H1 (cell line): Measurements from ENCODE around the gene LOXL1. TPM values are rescaled to one million over a fixed set of nuclear protein-coding genes. Genes with fewer than 3 reads are reported as not detected.

Source experiments
- CTCF ChIA-PET: fragments of 300-600 bp; sonication (Branson Sonifier 250); formaldehyde crosslinking; loops from one replicate; lab custom pipeline; 2021; ENCODE audit not compliant: partially characterized antibody; lab: Charles Lee
- POLR2A ChIA-PET: fragments of 300-600 bp; sonication (Branson Sonifier 250); formaldehyde crosslinking; loops from one replicate; lab custom pipeline; 2021; ENCODE audit warnings: inconsistent platforms; ENCODE audit not compliant: partially characterized antibody; lab: Charles Lee
- DNase-seq, 2 experiments: peaks; one replicate each; pipeline versions ENCODE4 v3.0.0 to v3.0.0-alpha.2; 2010 to 2022; ENCODE audit warnings: low spot score in 2 of 2, low read depth in 1 of 2, mixed read lengths in 1 of 2
- FAIRE-seq: peaks from 2 replicates; lab custom pipeline; 2011; peaks lifted over from hg19 to GRCh38; lab: Jason Lieb, UNC
- H2AFZ ChIP-seq: 2 replicates; pipeline ENCODE4 v1.8.1; 2012; ENCODE audit warnings: low read length, inconsistent platforms
- H2AK5ac ChIP-seq: 2 replicates; pipeline ENCODE4 v1.6.1; 2013; ENCODE audit warnings: low read depth, low read length
- H2BK120ac ChIP-seq: replicated peaks from 2 replicates; pipeline ENCODE3; 2013; ENCODE audit warnings: low read depth, low read length, inconsistent platforms
- H2BK12ac ChIP-seq: 2 replicates; pipeline ENCODE4 v1.6.1; 2013; ENCODE audit warnings: low read depth, low read length
- H2BK15ac ChIP-seq: 2 replicates; pipeline ENCODE4 v1.6.1; 2013; ENCODE audit warnings: low read length
- H2BK20ac ChIP-seq: 2 replicates; pipeline ENCODE4 v1.6.1; 2013; ENCODE audit warnings: low read length
- H2BK5ac ChIP-seq: 2 replicates; pipeline ENCODE4 v1.6.1; 2013; ENCODE audit warnings: low read depth, low read length
- H3K14ac ChIP-seq: 2 replicates; pipeline ENCODE4 v1.6.1; 2013; ENCODE audit warnings: inconsistent platforms; ENCODE audit not compliant: insufficient read length
- H3K18ac ChIP-seq: 2 replicates; pipeline ENCODE4 v1.6.1; 2013; ENCODE audit warnings: low read length; ENCODE audit errors: extremely low read depth
- H3K23ac ChIP-seq: 2 replicates; pipeline ENCODE4 v1.6.1; 2013; ENCODE audit warnings: inconsistent platforms; ENCODE audit not compliant: insufficient read length
- H3K23me2 ChIP-seq: 2 replicates; pipeline ENCODE4 v1.6.1; 2013; ENCODE audit warnings: low read depth, low read length
- H3K27ac ChIP-seq: 2 replicates; pipeline ENCODE4 v1.6.1; 2011; ENCODE audit warnings: low read depth, low read length, inconsistent platforms
- H3K27me3 ChIP-seq, 4 experiments: replicated peaks in 1 of 4; 1 replicate in 1 of 4; 2 replicates in 3 of 4; pipeline versions ENCODE4 v1.6.1 to v1.8.1; 2011 to 2013; ENCODE audit warnings: low read length in 3 of 4, mild to moderate bottlenecking in 3 of 4, inconsistent platforms in 2 of 4, mixed read lengths in 2 of 4, moderate library complexity in 1 of 4; ENCODE audit not compliant: control insufficient read depth in 3 of 4, insufficient read depth in 3 of 4; ENCODE audit errors: extremely low read depth in 1 of 4
- H3K36me3 ChIP-seq, 4 experiments: 2 replicates each; pipeline versions ENCODE4 v1.6.1 to v1.8.1; 2011 to 2013; ENCODE audit warnings: mild to moderate bottlenecking in 4 of 4, low read length in 3 of 4, moderate library complexity in 2 of 4, control low read depth in 1 of 4, inconsistent platforms in 1 of 4; ENCODE audit not compliant: insufficient read depth in 4 of 4, control insufficient read depth in 2 of 4
- H3K4ac ChIP-seq: replicated peaks from 2 replicates; pipeline ENCODE3; 2013; ENCODE audit warnings: low read length, low read depth, mixed read lengths, inconsistent platforms; ENCODE audit not compliant: insufficient read length
- H3K4me1 ChIP-seq, 4 experiments: replicated peaks in 1 of 4; 1 replicate in 1 of 4; 2 replicates in 3 of 4; pipeline versions ENCODE4 v1.6.1 to v1.8.1; 2011 to 2013; ENCODE audit warnings: low read length in 3 of 4, inconsistent platforms in 2 of 4, mixed read lengths in 1 of 4; ENCODE audit not compliant: insufficient read depth in 4 of 4, control insufficient read depth in 3 of 4
- H3K4me2 ChIP-seq, 2 experiments: 2 replicates each; pipeline versions ENCODE4 v1.6.1 to v1.8.1; 2011 to 2013; ENCODE audit warnings: low read depth in 2 of 2, low read length in 2 of 2, control low read depth in 1 of 2, inconsistent platforms in 1 of 2, mild to moderate bottlenecking in 1 of 2; ENCODE audit not compliant: insufficient read depth in 1 of 2
- H3K4me3 ChIP-seq, 4 experiments: fragments of 200-600, 300-600 bp in 1 of 4; sonication (generic), shearing (Covaris generic), sonication (Bioruptor Twin) in 1 of 4; 2 replicates each; pipeline versions ENCODE4 v1.5.1 to v1.8.1; 2011 to 2016; ENCODE audit warnings: low read length in 4 of 4, low read depth in 3 of 4, control low read depth in 2 of 4, inconsistent platforms in 2 of 4, mild to moderate bottlenecking in 2 of 4, mixed read lengths in 1 of 4, moderate library complexity in 1 of 4; ENCODE audit not compliant: insufficient read depth in 2 of 4; ENCODE audit errors: extremely low read depth in 1 of 4
- H3K56ac ChIP-seq: replicated peaks from 2 replicates; pipeline ENCODE3; 2013; ENCODE audit warnings: low read depth, mild to moderate bottlenecking, mixed read lengths, low read length, inconsistent platforms; ENCODE audit not compliant: insufficient read length
- H3K79me1 ChIP-seq: 2 replicates; pipeline ENCODE4 v1.6.1; 2013; ENCODE audit warnings: low read depth, low read length, control low read depth
- H3K79me2 ChIP-seq, 2 experiments: 2 replicates each; pipeline versions ENCODE4 v1.6.1 to v1.8.1; 2012 to 2013; ENCODE audit warnings: low read length in 2 of 2, mild to moderate bottlenecking in 2 of 2, inconsistent platforms in 1 of 2; ENCODE audit not compliant: insufficient read depth in 2 of 2, control insufficient read depth in 1 of 2
- H3K9ac ChIP-seq, 4 experiments: replicated peaks in 1 of 4; 1 replicate in 1 of 4; 2 replicates in 3 of 4; pipeline versions ENCODE4 v1.6.1 to v1.8.1; 2011 to 2013; ENCODE audit warnings: low read depth in 3 of 4, low read length in 3 of 4, control low read depth in 2 of 4, mild to moderate bottlenecking in 2 of 4, moderate library complexity in 2 of 4, inconsistent platforms in 1 of 4; ENCODE audit errors: extremely low read depth in 1 of 4
- H3K9me3 ChIP-seq, 2 experiments: 2 replicates each; pipeline versions ENCODE4 v1.6.1 to v1.8.1; 2012 to 2013; ENCODE audit warnings: mild to moderate bottlenecking in 2 of 2, moderate library complexity in 2 of 2, control low read depth in 1 of 2, inconsistent platforms in 1 of 2, low read depth in 1 of 2, low read length in 1 of 2, mixed read lengths in 1 of 2; ENCODE audit not compliant: insufficient read depth in 2 of 2
- H4K20me1 ChIP-seq, 2 experiments: replicated peaks in 1 of 2; 2 replicates each; pipeline versions ENCODE3 to v1.8.1; 2011 to 2013; ENCODE audit warnings: inconsistent platforms in 2 of 2, low read length in 2 of 2, mild to moderate bottlenecking in 1 of 2; ENCODE audit not compliant: insufficient read depth in 2 of 2, control insufficient read depth in 1 of 2
- H4K5ac ChIP-seq: 2 replicates; pipeline ENCODE4 v1.6.1; 2013; ENCODE audit warnings: low read length, low read depth, mixed read lengths, inconsistent platforms; ENCODE audit not compliant: insufficient read length
- H4K8ac ChIP-seq: 2 replicates; pipeline ENCODE4 v1.8.0; 2013; ENCODE audit warnings: mild to moderate bottlenecking, moderate library complexity, low read length, inconsistent platforms; ENCODE audit not compliant: insufficient read depth; ENCODE audit errors: extremely low read depth
- H4K91ac ChIP-seq: replicated peaks from 2 replicates; pipeline ENCODE3; 2013; ENCODE audit warnings: low read length, mixed read lengths, inconsistent platforms; ENCODE audit not compliant: insufficient read length
- CBX5 ChIP-seq: fragments of 300-800, 300-1000 bp; sonication (generic); IDR thresholded peaks from 2 replicates; pipeline ENCODE4 v1.7.1; 2016; ENCODE audit warnings: antibody characterized with exemption, low read length, low read depth
- HDAC6 ChIP-seq: IDR thresholded peaks from one replicate; pipeline ENCODE4 v1.7.1; 2012; ENCODE audit warnings: low read depth, mild to moderate bottlenecking, inconsistent platforms, low read length, moderate library complexity
- JUND ChIP-seq: IDR thresholded peaks from 2 replicates; pipeline ENCODE4 v1.6.1; 2011; ENCODE audit warnings: mild to moderate bottlenecking, improper control_type of control experiment, low read length
- POU5F1 ChIP-seq: IDR thresholded peaks from 2 replicates; pipeline ENCODE4 v1.6.1; 2011; ENCODE audit warnings: low read depth, mild to moderate bottlenecking, low read length, moderate library complexity
- RNF2 ChIP-seq: fragments of 200-900, 300-1000 bp; sonication (generic); IDR thresholded peaks from 2 replicates; pipeline ENCODE4 v1.7.1; 2016; ENCODE audit warnings: borderline replicate concordance, low read depth, mild to moderate bottlenecking, antibody characterized with exemption, low read length; ENCODE audit not compliant: poor library complexity, severe bottlenecking; ENCODE audit errors: missing control alignments
- RXRA ChIP-seq: IDR thresholded peaks from 2 replicates; pipeline ENCODE4 v1.6.1; 2011; ENCODE audit warnings: low read depth, mild to moderate bottlenecking, low read length, moderate library complexity; ENCODE audit not compliant: insufficient read depth
- SIN3A ChIP-seq, 2 experiments: IDR thresholded peaks in 1 of 2; conservative IDR thresholded peaks in 1 of 2; 2 replicates each; pipeline ENCODE4 v1.6.1; 2011 to 2012; ENCODE audit warnings: low read length in 2 of 2, improper control_type of control experiment in 1 of 2, low read depth in 1 of 2, mild to moderate bottlenecking in 1 of 2
- TAF1 ChIP-seq: IDR thresholded peaks from 2 replicates; pipeline ENCODE4 v1.6.1; 2011; ENCODE audit warnings: mild to moderate bottlenecking, low read depth, low read length
- TEAD4 ChIP-seq: IDR thresholded peaks from 2 replicates; pipeline ENCODE4 v1.6.1; 2012; ENCODE audit warnings: low read depth, low read length, inconsistent platforms, mixed read lengths
- WGBS, 2 experiments: shearing (Covaris generic) in 1 of 2; methylation state at CpG; one replicate each; pipeline versions ENCODE4 v1.1.6 to v1.1.7; 2013 to 2015; ENCODE audit warnings: low lambda C conversion rate in 2 of 2, mixed read lengths in 2 of 2, inconsistent platforms in 1 of 2, low coverage in 1 of 2, missing lambda C conversion rate in 1 of 2; ENCODE audit not compliant: insufficient replicate concordance in 2 of 2, insufficient coverage in 1 of 2, insufficient read length in 1 of 2; ENCODE audit errors: extremely low coverage in 1 of 2, missing lambda C conversion rate in 1 of 2; 5-methylcytosine and 5-hydroxymethylcytosine counted together
- polyA plus RNA-seq, 7 experiments: library from polyadenylated mRNA; depleted of rRNA in 3 of 7; stranded (reverse) in 5 of 7; unstranded in 2 of 7; fragments of >200 nt in 5 of 7; fragments of 200-250 nt in 2 of 7; gene quantifications; 1 replicate in 5 of 7; 2 replicates in 1 of 7; 4 replicates in 1 of 7; pipeline versions ENCODE4 v1.2.1 to v1.2.3, GENCODE V29; 2011 to 2013; ENCODE audit warnings: missing spikeins in 2 of 7, mixed read lengths in 2 of 7
- total RNA-seq: library from RNA; stranded (reverse); fragmentation: NEBNext Ultra II Directional; extraction: Animal tissue kit (Norgen Biotek cat#: 25700); gene quantifications from 2 replicates; pipeline ENCODE4 v1.2.1, GENCODE V29; 2021
- TF ChIP-seq, protein P1 (sequence below): IDR thresholded peaks from 2 replicates; pipeline ENCODE4 v1.6.1; 2012; ENCODE audit warnings: inconsistent platforms

The LOXL1 gene
- total and polyA plus RNA-seq, 2 of the 8 experiments (the other 6 are each of a cell fraction or from before 2014, with no cell fraction given): 8.1 to 14.4 TPM

DNA sequence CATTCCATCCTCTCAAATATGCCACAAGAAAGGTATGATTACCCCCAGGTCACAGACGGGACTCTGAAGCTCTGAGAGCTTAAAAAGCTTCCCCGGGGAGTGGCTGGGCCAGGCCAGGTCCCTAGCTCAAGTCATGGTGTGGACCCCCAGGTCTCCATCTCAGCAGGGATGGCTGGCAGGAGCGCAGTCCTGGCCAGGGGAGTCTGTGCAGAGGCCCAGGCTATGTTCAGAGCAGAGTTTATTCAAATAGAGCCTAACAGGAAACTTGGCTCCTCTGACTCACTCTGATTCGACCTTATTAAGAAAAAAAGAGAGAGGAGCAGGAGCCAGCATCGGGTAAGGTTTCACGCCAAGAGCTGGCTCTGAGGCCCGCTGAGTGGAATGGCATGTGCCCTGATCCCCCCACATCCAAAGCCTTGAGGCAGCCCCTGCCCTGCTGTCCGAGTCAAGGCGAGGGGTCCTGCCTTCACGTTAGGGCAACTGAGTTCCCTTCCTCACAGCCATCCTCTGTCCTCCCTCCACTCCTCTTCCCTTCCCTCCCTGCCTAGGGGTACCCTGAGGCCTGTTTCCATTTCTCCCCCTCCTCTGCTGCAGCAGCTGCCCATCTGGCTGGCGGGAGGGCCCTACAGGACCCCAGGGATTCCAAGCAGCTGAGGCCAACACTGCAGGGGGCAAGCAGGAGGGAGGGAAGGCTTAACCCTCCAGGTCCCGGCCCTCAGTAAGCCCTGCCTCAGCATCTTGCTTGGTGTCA is 1.9 kb upstream of the LOXL1 start:
- Histone ChIP-seq H3K79me1 (peaks cover 2% of the 10 kb centered on the region; the same call in 1 of the 2 replicates), H3K18ac (0 out of 2 replicates have a peak overlapping the region, but pooled peaks have one; percentile 9), H2AK5ac (no peak overlapping the region; the same call in 1 of the 2 replicates), H2BK120ac (no peak overlapping the region), H3K4me1 (peaks cover 0 to 51% (median 38%) of the 10 kb centered on the region in 4 experiments; a peak in 6 of 7 replicates), H4K5ac (no peak overlapping the region), H2AFZ (no peak overlapping the region), H3K79me2 (no peaks in the 10 kb centered on the region), H3K56ac (no peak overlapping the region), H3K4me3 (no peak overlapping the region), H3K23me2 (peaks cover 14% of the 10 kb centered on the region), H3K4ac (no peak overlapping the region), H2BK5ac (peak overlapping the region; percentile 77; the same call in 1 of the 2 replicates), H3K23ac (no peak overlapping the region), H4K91ac (peak overlapping the region; percentile 57), H4K20me1 (peaks cover 0 to 7% of the 10 kb centered on the region in 2 experiments), H3K9me3 (no peaks in the 10 kb centered on the region), H2BK12ac (peak overlapping the region; percentile 93; the same call in 1 of the 2 replicates), H2BK15ac (peak overlapping the region; percentile 97), H3K4me2 (peak overlapping the region; percentile 44 to 87), H3K14ac (no peak overlapping the region), H3K9ac (no peak overlapping the region), H3K36me3 (no peaks in the 10 kb centered on the region), H4K8ac (no peak overlapping the region; the same call in 1 of the 2 replicates), H2BK20ac (peak overlapping the region; percentile 92), H3K27ac (no peak overlapping the region), H3K27me3 (peaks cover 0 to 6% (median 2%) of the 10 kb centered on the region in 4 experiments; a peak in 3 of 7 replicates)
- peak in 1 of 2 experiments; percentile 55 for DNase-seq
- WGBS, 2 experiments: 49% methylated on average over 12 of the region's 12 CpGs; no CpG with 5 or more reads in 1 of the 2 experiments
- FAIRE-seq: no peak
- POLR2A ChIA-PET: interaction anchor here (1.7 kb wide), 1 partner anchor 11 kb away, joined by 8 read pairs; no protein-coding TSS in a partner anchor
- 0 out of 4 replicates have a peak, but pooled peaks of 1 of the 2 experiments have one; percentile 24 for TF ChIP-seq SIN3A (conservative IDR thresholded peaks at IDR 0.05 in 1 of 2, IDR thresholded peaks at IDR 0.05 in 1 of 2; ENCODE audit: low read depth in 1 of 2, low read length in 2 of 2)
- no peak for TF ChIP-seq CBX5
- no peak for TF ChIP-seq RXRA
- no peak for TF ChIP-seq TAF1
- peak; percentile 5; the same call in 1 of the 2 replicates for TF ChIP-seq TEAD4
- no peak for TF ChIP-seq JUND
- TF ChIP-seq, protein P1, sequence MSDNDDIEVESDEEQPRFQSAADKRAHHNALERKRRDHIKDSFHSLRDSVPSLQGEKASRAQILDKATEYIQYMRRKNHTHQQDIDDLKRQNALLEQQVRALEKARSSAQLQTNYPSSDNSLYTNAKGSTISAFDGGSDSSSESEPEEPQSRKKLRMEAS: peak; percentile 29; the same call in 1 of the 2 replicates
- no peak for TF ChIP-seq HDAC6
- no peak for TF ChIP-seq RNF2
- TF ChIP-seq POU5F1: no peak
- CTCF ChIA-PET: interaction anchor here (0.6 to 4.8 kb wide), 13 partner anchors 9 to 1814 kb away, joined by 3 to 25 read pairs (median 4); partner anchors contain the start of gene TBC1D21
